ENCODE results near the gene MRPL43.

MRPL43 gene

GRCh38 chr10:101007915-101008822 lies 20.9 kb upstream of the MRPL43 start:
- no peak overlapping the region for H3K4me3 ChIP-seq (ENCODE audit: low read length)
- TF ChIP-seq, protein P1, sequence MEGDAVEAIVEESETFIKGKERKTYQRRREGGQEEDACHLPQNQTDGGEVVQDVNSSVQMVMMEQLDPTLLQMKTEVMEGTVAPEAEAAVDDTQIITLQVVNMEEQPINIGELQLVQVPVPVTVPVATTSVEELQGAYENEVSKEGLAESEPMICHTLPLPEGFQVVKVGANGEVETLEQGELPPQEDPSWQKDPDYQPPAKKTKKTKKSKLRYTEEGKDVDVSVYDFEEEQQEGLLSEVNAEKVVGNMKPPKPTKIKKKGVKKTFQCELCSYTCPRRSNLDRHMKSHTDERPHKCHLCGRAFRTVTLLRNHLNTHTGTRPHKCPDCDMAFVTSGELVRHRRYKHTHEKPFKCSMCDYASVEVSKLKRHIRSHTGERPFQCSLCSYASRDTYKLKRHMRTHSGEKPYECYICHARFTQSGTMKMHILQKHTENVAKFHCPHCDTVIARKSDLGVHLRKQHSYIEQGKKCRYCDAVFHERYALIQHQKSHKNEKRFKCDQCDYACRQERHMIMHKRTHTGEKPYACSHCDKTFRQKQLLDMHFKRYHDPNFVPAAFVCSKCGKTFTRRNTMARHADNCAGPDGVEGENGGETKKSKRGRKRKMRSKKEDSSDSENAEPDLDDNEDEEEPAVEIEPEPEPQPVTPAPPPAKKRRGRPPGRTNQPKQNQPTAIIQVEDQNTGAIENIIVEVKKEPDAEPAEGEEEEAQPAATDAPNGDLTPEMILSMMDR (conservative IDR thresholded peaks at IDR 0.05; ENCODE audit: low read depth, low read length), result no peak
- no peak for DNase-seq (ENCODE audit: low read depth)

DNA sequence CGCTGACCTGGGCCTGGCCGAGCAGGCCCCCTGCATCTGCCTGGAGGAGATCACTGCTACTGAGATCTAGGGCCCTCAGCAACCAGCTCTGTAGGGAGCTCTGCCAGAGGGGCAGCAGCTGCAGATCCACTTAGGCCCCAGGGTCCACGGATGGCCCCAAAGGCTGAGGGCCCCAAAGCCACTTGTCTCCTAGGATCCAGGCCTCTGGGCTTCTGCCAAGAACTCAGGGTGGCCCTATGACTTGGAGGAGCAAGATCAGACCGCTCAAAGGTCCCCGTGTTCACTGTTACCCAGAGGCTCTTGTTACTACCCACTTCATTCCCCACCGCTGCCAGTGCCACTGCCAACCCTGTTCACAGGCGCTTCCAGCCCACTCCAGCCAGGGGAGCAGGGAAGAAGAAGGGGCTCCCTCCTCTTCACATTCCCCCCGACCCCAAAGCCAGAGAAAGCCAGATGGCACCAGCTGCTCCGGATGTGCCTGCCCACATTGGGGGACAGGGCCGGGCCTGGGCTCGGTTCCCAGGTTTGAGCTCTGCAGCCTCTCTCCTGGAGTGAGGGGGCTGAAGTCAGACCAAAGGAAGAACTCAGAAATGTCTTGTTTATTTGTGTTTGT lies 19.9 kb upstream of the MRPL43 start:
- TF ChIP-seq, protein P1 (conservative IDR thresholded peaks at IDR 0.05; ENCODE audit: low read depth, low read length), result no peak
- no peak for DNase-seq (ENCODE audit: low read depth)
- no peak overlapping the region for H3K4me3 ChIP-seq (ENCODE audit: low read length)

DNA sequence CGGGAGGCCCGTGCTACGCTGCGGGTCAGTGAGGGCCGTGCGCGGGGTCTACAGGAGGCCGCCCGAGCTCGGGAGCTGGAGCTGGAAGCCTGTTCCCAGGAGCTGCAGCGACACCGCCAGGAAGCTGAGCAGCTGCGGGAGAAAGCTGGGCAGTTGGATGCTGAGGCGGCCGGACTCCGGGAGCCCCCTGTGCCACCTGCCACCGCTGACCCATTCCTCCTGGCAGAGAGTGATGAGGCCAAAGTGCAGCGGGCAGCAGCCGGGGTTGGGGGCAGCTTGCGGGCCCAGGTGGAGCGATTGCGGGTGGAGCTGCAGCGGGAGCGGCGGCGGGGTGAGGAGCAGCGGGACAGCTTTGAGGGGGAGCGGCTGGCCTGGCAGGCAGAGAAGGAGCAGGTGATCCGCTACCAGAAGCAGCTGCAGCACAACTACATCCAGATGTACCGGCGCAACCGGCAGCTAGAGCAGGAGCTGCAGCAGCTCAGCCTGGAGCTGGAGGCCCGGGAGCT lies 19.3 kb upstream of the MRPL43 start:
- no peak overlapping the region for H3K4me3 ChIP-seq (ENCODE audit: low read length)
- DNase-seq (ENCODE audit: low read depth), result no peak
- TF ChIP-seq, protein P1 (conservative IDR thresholded peaks at IDR 0.05; ENCODE audit: low read depth, low read length), result no peak

DNA sequence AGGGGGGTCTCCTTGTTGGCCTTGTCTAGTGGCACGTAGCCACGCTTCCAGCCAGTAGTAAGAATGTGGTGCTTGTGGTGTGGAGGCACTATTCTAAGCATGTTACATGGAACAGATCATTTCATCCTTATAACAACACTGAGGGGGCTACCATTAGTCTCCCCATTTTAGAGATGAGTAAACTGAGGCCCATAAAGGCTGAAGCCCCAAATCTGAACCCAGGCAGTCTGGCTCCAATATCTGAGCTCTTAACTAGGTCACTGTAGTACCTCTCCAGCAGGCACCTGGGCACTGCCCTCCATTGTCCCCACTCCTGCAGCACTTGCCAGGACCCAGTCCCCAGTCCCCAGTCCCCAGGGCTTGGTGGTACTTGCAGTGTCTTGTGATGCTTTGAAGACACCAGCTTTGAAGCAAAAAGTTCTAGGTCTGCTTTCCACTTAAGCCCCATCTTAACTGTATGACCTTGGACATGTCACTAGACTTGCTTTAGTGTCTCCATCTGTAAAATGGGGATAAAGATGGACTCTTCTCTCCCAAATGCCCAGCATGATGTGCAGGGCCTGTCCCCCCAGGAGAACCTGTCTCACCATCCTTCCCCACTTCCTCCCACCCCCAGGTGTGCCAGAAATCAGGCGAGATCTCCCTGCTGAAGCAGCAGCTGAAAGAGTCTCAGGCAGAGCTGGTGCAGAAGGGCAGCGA lies 18.7 kb upstream of the MRPL43 start:
- TF ChIP-seq, protein P1 (conservative IDR thresholded peaks at IDR 0.05; ENCODE audit: low read depth, low read length), result no peak

GRCh38 chr10:101005361-101005760 lies 18.1 kb upstream of the MRPL43 start:
- no peak overlapping the region for H3K4me3 ChIP-seq (ENCODE audit: low read length)
- TF ChIP-seq, protein P1 (conservative IDR thresholded peaks at IDR 0.05; ENCODE audit: low read depth, low read length), result no peak
- no peak for DNase-seq (ENCODE audit: low read depth)

More for the DNA sequence above, 18.7 kb upstream of the MRPL43 start:
- H3K4me3 ChIP-seq (ENCODE audit: low read length), result no peak overlapping the region
- DNase-seq (ENCODE audit: low read depth), result no peak

GRCh38 chr10:101003639-101004206 lies 16.4 kb upstream of the MRPL43 start:
- TF ChIP-seq, protein P1 (conservative IDR thresholded peaks at IDR 0.05; ENCODE audit: low read depth, low read length), result no peak
- DNase-seq (ENCODE audit: low read depth), result no peak
- H3K4me3 ChIP-seq (ENCODE audit: low read length), result no peak overlapping the region

Measured in retinal pigment epithelial cell (primary cell).